ENCODE measurements around the gene TRIM14.

- TF ChIP-seq CTCF (conservative IDR thresholded peaks at IDR 0.05 in 1 of 2, IDR thresholded peaks at IDR 0.05 in 1 of 2; ENCODE audit: extremely low read depth in 1 of 2, insufficient read depth in 1 of 2, low read depth in 1 of 2, low read length in 2 of 2) (no peak), EZH2 (IDR thresholded peaks at IDR 0.05; ENCODE audit: borderline replicate concordance, low read length) (no peak)
Observed at GRCh38 chr9:98083061-98083501, 35.9 kb downstream of the TRIM14 start.

Data from mammary epithelial cell (primary cell).